ENCODE results near the gene MSLN. TPM values are rescaled to one million over a fixed set of nuclear protein-coding genes. Genes with fewer than 3 reads are reported as not detected.

Gene MSLN
- total and polyA plus RNA-seq, 2 of the 8 experiments (the other 6 are each of a cell fraction or from before 2014, with no cell fraction given): 0.28 to 0.50 TPM

GRCh38 chr16:719815-720446 lies 40.6 kb upstream of the MSLN start:
- POLR2A ChIA-PET (ENCODE audit: partially characterized antibody): interaction anchor here (0.6 to 23.0 kb wide), 24 partner anchors 3 to 149 kb away, joined by 3 to 353 read pairs (median 5); partner anchors contain the start of genes ANTKMT, CCDC78, CHTF18 and CIAO3
- TF ChIP-seq SAP30 (IDR thresholded peaks at IDR 0.05; ENCODE audit: insufficient read depth, insufficient replicate concordance, low read length) (peak; percentile 55), BACH1 (IDR thresholded peaks at IDR 0.05; ENCODE audit: low read length) (0 out of 2 replicates have a peak, but pooled peaks have one; percentile 25), POLR2AphosphoS5 (IDR thresholded peaks at IDR 0.05; ENCODE audit: low read depth, low read length) (0 out of 2 replicates have a peak, but pooled peaks have one; percentile 12), ZNF274 (IDR thresholded peaks at IDR 0.05; ENCODE audit: borderline replicate concordance, extremely low read depth, low read length) (no peak), SP4 (IDR thresholded peaks at IDR 0.05; ENCODE audit: low read length) (no peak), POLR2A (IDR thresholded peaks at IDR 0.05; ENCODE audit: control extremely low read depth in 1 of 2, low read depth in 2 of 2, low read length in 2 of 2) (peak in 1 of 2 experiments; percentile 36; a peak in 1 of 3 replicates), SP1 (IDR thresholded peaks at IDR 0.05; ENCODE audit: low read depth, low read length) (no peak), E2F6 (IDR thresholded peaks at IDR 0.05) (no peak)

More at GRCh38 chr16:719815-720446, 40.6 kb upstream of the MSLN start:
- Histone ChIP-seq H2AK5ac (ENCODE audit: low read depth, low read length) (no peak overlapping the region), H4K8ac (ENCODE audit: extremely low read depth, insufficient read depth, low read length) (no peak overlapping the region), H3K79me1 (ENCODE audit: low read depth, low read length) (no peaks in the 10 kb centered on the region), H2AFZ (ENCODE audit: low read length) (no peak overlapping the region), H3K23me2 (ENCODE audit: low read depth, low read length) (peaks cover 16% of the 10 kb centered on the region; the same call in 1 of the 2 replicates), H3K23ac (ENCODE audit: insufficient read length) (no peak overlapping the region), H3K9me3 (ENCODE audit: insufficient read depth in 2 of 2, low read depth in 1 of 2, low read length in 1 of 2) (no peaks in the 10 kb centered on the region; a peak in 1 of 4 replicates), H3K9ac (replicated peaks in 1 of 4; ENCODE audit: extremely low read depth in 1 of 4, low read depth in 3 of 4, low read length in 3 of 4) (no peak overlapping the region), H3K36me3 (ENCODE audit: control insufficient read depth in 2 of 4, insufficient read depth in 4 of 4, low read length in 3 of 4) (peaks cover 0 to 6% (median 0%) of the 10 kb centered on the region in 4 experiments; a peak in 1 of 8 replicates), H3K27me3 (replicated peaks in 1 of 4; ENCODE audit: control insufficient read depth in 3 of 4, extremely low read depth in 1 of 4, insufficient read depth in 3 of 4, low read length in 3 of 4) (peaks cover 0 to 28% (median 12%) of the 10 kb centered on the region in 4 experiments; a peak in 4 of 7 replicates), H3K14ac (ENCODE audit: insufficient read length) (no peak overlapping the region), H3K79me2 (ENCODE audit: control insufficient read depth in 1 of 2, insufficient read depth in 2 of 2, low read length in 2 of 2) (no peaks in the 10 kb centered on the region), H2BK5ac (ENCODE audit: low read depth, low read length) (0 out of 2 replicates have a peak overlapping the region, but pooled peaks have one; percentile 95), H2BK20ac (ENCODE audit: low read length) (no peak overlapping the region), H2BK15ac (ENCODE audit: low read length) (no peak overlapping the region; the same call in 1 of the 2 replicates), H3K18ac (ENCODE audit: extremely low read depth, low read length) (no peak overlapping the region), H2BK120ac (replicated peaks; ENCODE audit: low read depth, low read length) (no peak overlapping the region), H4K20me1 (replicated peaks in 1 of 2; ENCODE audit: control insufficient read depth in 1 of 2, insufficient read depth in 2 of 2, low read length in 2 of 2) (peaks cover 6 to 19% of the 10 kb centered on the region in 2 experiments), H2BK12ac (ENCODE audit: low read depth, low read length) (0 out of 2 replicates have a peak overlapping the region, but pooled peaks have one; percentile 23), H3K4me3 (ENCODE audit: extremely low read depth in 1 of 4, insufficient read depth in 2 of 4, low read depth in 3 of 4, low read length in 4 of 4) (peak overlapping the region; percentile 75 to 77 (median 76)), H3K27ac (ENCODE audit: low read depth, low read length) (no peak overlapping the region), H3K56ac (replicated peaks; ENCODE audit: insufficient read length, low read depth, low read length) (no peak overlapping the region), H4K5ac (ENCODE audit: insufficient read length, low read depth, low read length) (no peak overlapping the region), H3K4me1 (replicated peaks in 1 of 4; ENCODE audit: control insufficient read depth in 3 of 4, insufficient read depth in 4 of 4, low read length in 3 of 4) (peaks cover 0 to 27% (median 17%) of the 10 kb centered on the region in 4 experiments; a peak in 5 of 7 replicates), H4K91ac (replicated peaks; ENCODE audit: insufficient read length, low read length) (peak overlapping the region; percentile 77), H3K4ac (replicated peaks; ENCODE audit: insufficient read length, low read depth, low read length) (peak overlapping the region; percentile 85), H3K4me2 (ENCODE audit: insufficient read depth in 1 of 2, low read depth in 2 of 2, low read length in 2 of 2) (peak overlapping the region; percentile 76 to 83)
- FAIRE-seq: no peak
- CTCF ChIA-PET (ENCODE audit: partially characterized antibody): interaction anchor here (0.7 to 35.8 kb wide), 9 partner anchors 3 to 328 kb away, joined by 3 to 977 read pairs (median 6); partner anchors contain the start of genes ANTKMT, CCDC78, CHTF18 and CIAO3
- no peak for DNase-seq (ENCODE audit: low read depth in 1 of 2, low spot score in 2 of 2)
- 33% methylated on average over 15 of the region's 16 CpGs; no CpG with 5 or more reads in 1 of the 2 experiments for WGBS, 2 experiments (ENCODE audit: extremely low coverage in 1 of 2, insufficient coverage in 1 of 2, insufficient read length in 1 of 2, insufficient replicate concordance in 2 of 2, low coverage in 1 of 2, low lambda C conversion rate in 2 of 2, missing lambda C conversion rate in 1 of 2)
